Upper lobe of left lung (tissue), 4 donors: ENCODE measurements around the gene TTC33.

Source experiments
- CTCF ChIP-seq, 6 experiments: fragments of 450-650 bp in 4 of 6; fragments of 200-600 bp in 2 of 6; sonication (generic) in 2 of 6; IDR thresholded peaks; one replicate each; pipeline ENCODE4 v1.5.1; 2016 to 2019; ENCODE audit warnings: antibody characterized with exemption in 6 of 6
- EP300 ChIP-seq, 4 donors: sonication (generic); formaldehyde crosslinking; IDR thresholded peaks; one replicate each; pipeline ENCODE4 v1.5.1; 2017; ENCODE audit warnings: antibody characterized with exemption in 4 of 4, control low read depth in 2 of 4
- POLR2A ChIP-seq, 4 donors: fragments of 450-650 bp; IDR thresholded peaks; one replicate each; pipeline ENCODE4 v1.5.1; 2016 to 2017; ENCODE audit warnings: antibody characterized with exemption in 4 of 4, mild to moderate bottlenecking in 2 of 4
- POLR2AphosphoS5 ChIP-seq, 2 donors: sonication (generic); formaldehyde crosslinking; IDR thresholded peaks; one replicate each; pipeline ENCODE4 v1.5.1; 2017; ENCODE audit warnings: antibody characterized with exemption in 2 of 2

GRCh38 chr5:40599676-40600075, 156.1 kb downstream of the TTC33 start:
- TF ChIP-seq CTCF (IDR thresholded peaks at IDR 0.05) (no peak), POLR2A (IDR thresholded peaks at IDR 0.05) (no peak), POLR2AphosphoS5 (IDR thresholded peaks at IDR 0.05) (no peak), EP300 (IDR thresholded peaks at IDR 0.05) (no peak)
